K562 (cell line): ENCODE results near the gene ZFY. TPM values are rescaled to one million over a fixed set of nuclear protein-coding genes. Genes with fewer than 3 reads are reported as not detected.

Source experiments
- ATAC-seq: fragments of 200-7000 bp; cut with Tn5 transposase; 3 replicates; pipeline ENCODE4 v1.9.1; 2020; ENCODE audit warnings: moderate library complexity
- BruUV-seq: library from RNA; stranded (reverse); fragments of 400-500 nt; replicated peaks from 2 replicates; lab custom pipeline; 2021; lab: Mats Ljungman, UMichigan
- CTCF ChIA-PET: fragments of 300-600 bp; formaldehyde crosslinking; extraction: SDS; loops from one replicate; lab custom pipeline; 2021; ENCODE audit warnings: low intra/inter-chr PET ratio; lab: Yijun Ruan, JAX
- POLR2A ChIA-PET: fragments of 300-600, 350-650 bp; sonication (Branson Sonifier 250); formaldehyde crosslinking; extraction: SDS; loops from one replicate; lab custom pipeline; 2021; ENCODE audit warnings: antibody characterized with exemption, inconsistent platforms; lab: Yijun Ruan, JAX
- DNase-seq, 4 experiments: peaks; one replicate each; pipeline versions ENCODE4 v3.0.0 to v3.0.0-alpha.2; 2011 to 2018; ENCODE audit warnings: low spot score in 3 of 4, mixed read lengths in 3 of 4; ENCODE audit errors: extremely low read depth in 1 of 4
- FAIRE-seq: peaks from 2 replicates; lab custom pipeline; 2011; peaks lifted over from hg19 to GRCh38; lab: Jason Lieb, UNC
- H2AFZ ChIP-seq: 2 replicates; pipeline ENCODE4 v1.6.0; 2011; ENCODE audit warnings: low read depth, low read length, control low read depth, inconsistent platforms
- H3K27ac ChIP-seq: fragments of 200-600 bp; 3 replicates; pipeline ENCODE4 v1.8.0; 2011; ENCODE audit warnings: low read depth, mild to moderate bottlenecking, control low read depth, inconsistent platforms, low read length, moderate library complexity, mixed read lengths; ENCODE audit errors: extremely low read depth
- H3K27me3 ChIP-seq, 2 experiments: fragments of 300-600 bp in 1 of 2; 2 replicates in 1 of 2; 3 replicates in 1 of 2; pipeline versions ENCODE4 v1.6.0 to v1.8.0; 2011; ENCODE audit warnings: inconsistent platforms in 2 of 2, low read length in 2 of 2, mild to moderate bottlenecking in 1 of 2, mixed read lengths in 1 of 2, moderate library complexity in 1 of 2; ENCODE audit not compliant: control insufficient read depth in 2 of 2, insufficient read depth in 2 of 2
- H3K36me3 ChIP-seq: fragments of 300-600 bp; 3 replicates; pipeline ENCODE4 v1.8.0; 2011; ENCODE audit warnings: mild to moderate bottlenecking, low read length, inconsistent platforms; ENCODE audit not compliant: control insufficient read depth, insufficient read depth
- H3K4me1 ChIP-seq, 2 experiments: fragments of 200-600 bp in 1 of 2; replicated peaks in 1 of 2; 2 replicates in 1 of 2; 3 replicates in 1 of 2; pipeline versions ENCODE4 v1.5.1 to v1.8.0; 2011; ENCODE audit warnings: inconsistent platforms in 2 of 2, low read length in 2 of 2, mild to moderate bottlenecking in 1 of 2, mixed read lengths in 1 of 2, moderate library complexity in 1 of 2; ENCODE audit not compliant: control insufficient read depth in 2 of 2, insufficient read depth in 2 of 2
- H3K4me2 ChIP-seq: 2 replicates; pipeline ENCODE4 v1.6.1; 2011; ENCODE audit warnings: low read length, control low read depth, inconsistent platforms, mixed read lengths; ENCODE audit not compliant: insufficient read depth
- H3K4me3 ChIP-seq: fragments of 200-600 bp; sonication (generic), shearing (Covaris generic); 2 replicates; pipeline ENCODE4 v1.5.1; 2016; ENCODE audit warnings: control low read depth, inconsistent platforms
- H3K79me2 ChIP-seq: fragments of 200-600 bp; 3 replicates; pipeline ENCODE4 v1.8.0; 2011; ENCODE audit warnings: low read length, inconsistent platforms; ENCODE audit not compliant: control insufficient read depth, insufficient read depth
- H3K9ac ChIP-seq, 2 experiments: 2 replicates each; pipeline versions ENCODE4 v1.6.0 to v1.6.1; 2011; ENCODE audit warnings: low read depth in 2 of 2, low read length in 2 of 2, control low read depth in 1 of 2, inconsistent platforms in 1 of 2, mild to moderate bottlenecking in 1 of 2, mixed read lengths in 1 of 2; ENCODE audit not compliant: insufficient read depth in 1 of 2
- H3K9me1 ChIP-seq: one replicate; pipeline ENCODE4 v1.6.0; 2011; ENCODE audit warnings: inconsistent platforms, mild to moderate bottlenecking, low read length, moderate library complexity; ENCODE audit not compliant: control insufficient read depth, insufficient read depth
- H3K9me3 ChIP-seq: replicated peaks from 2 replicates; pipeline ENCODE4 v1.5.1; 2011; ENCODE audit warnings: low read depth, low read length, inconsistent platforms; ENCODE audit not compliant: control insufficient read depth, insufficient read depth
- H4K20me1 ChIP-seq: replicated peaks from 2 replicates; pipeline ENCODE4 v1.6.1; 2011; ENCODE audit warnings: low read length, inconsistent platforms, mixed read lengths; ENCODE audit not compliant: control insufficient read depth, insufficient read depth
- HBP1 ChIP-seq: fragments of 450-650 bp; formaldehyde crosslinking; IDR thresholded peaks from 2 replicates; pipeline ENCODE4 v1.4.0; 2022; ENCODE audit warnings: missing genetic modification characterization
- HEY1 ChIP-seq: fragments of 250-450 bp; sonication (Bioruptor Pico); IDR thresholded peaks from 2 replicates; pipeline ENCODE4 v1.5.0; 2020; ENCODE audit warnings: mild to moderate bottlenecking, moderate library complexity, borderline replicate concordance
- MYNN ChIP-seq, 2 experiments: sonication (generic); formaldehyde crosslinking in 1 of 2; IDR thresholded peaks; 2 replicates each; pipeline versions ENCODE4 v1.5.0 to v1.6.1; 2016 to 2020; ENCODE audit warnings: antibody characterized with exemption in 1 of 2, missing genetic modification reagents in 1 of 2
- NKRF ChIP-seq: fragments of 450-650 bp; IDR thresholded peaks from 2 replicates; pipeline ENCODE4 v1.6.1; 2016; ENCODE audit warnings: borderline replicate concordance
- NR2C2 ChIP-seq, 2 experiments: fragments of 200-800 bp in 1 of 2; sonication (Bioruptor generic) in 1 of 2; sonication (generic) in 1 of 2; formaldehyde crosslinking in 1 of 2; IDR thresholded peaks; 2 replicates each; pipeline versions ENCODE4 v1.6.1 to v1.8.0; 2016 to 2022; ENCODE audit warnings: mild to moderate bottlenecking in 1 of 2, missing compliant biosample characterization in 1 of 2, missing genetic modification characterization in 1 of 2, missing genetic modification reagents in 1 of 2
- POLR3G ChIP-seq: IDR thresholded peaks from 2 replicates; pipeline ENCODE4 v1.6.1; 2011; ENCODE audit not compliant: insufficient read length, insufficient replicate concordance; ENCODE audit errors: extremely low read depth
- PURB ChIP-seq: sonication (generic); formaldehyde crosslinking; IDR thresholded peaks from 2 replicates; pipeline ENCODE4 v1.9.0; 2021; ENCODE audit warnings: low read depth, mild to moderate bottlenecking, missing genetic modification reagents
- SNAPC5 ChIP-seq: fragments of 250-450 bp; sonication (Bioruptor Pico); IDR thresholded peaks from 2 replicates; pipeline ENCODE4 v1.8.0; 2021; ENCODE audit warnings: moderate library complexity, mild to moderate bottlenecking, inconsistent platforms
- SRSF9 ChIP-seq: fragments of 200-400 bp; formaldehyde crosslinking; IDR thresholded peaks from 2 replicates; pipeline ENCODE4 v1.6.1; 2017; ENCODE audit warnings: low read depth, low read length, borderline replicate concordance
- XRCC3 ChIP-seq: fragments of 450-650 bp; IDR thresholded peaks from 2 replicates; pipeline ENCODE4 v1.6.1; 2017; ENCODE audit warnings: mild to moderate bottlenecking, moderate library complexity
- ZNF77 ChIP-seq: fragments of 250-450 bp; sonication (Bioruptor Pico); IDR thresholded peaks from 2 replicates; pipeline ENCODE4 v1.5.0; 2020
- ZNF780A ChIP-seq: fragments of 250-450 bp; sonication (Bioruptor Pico); IDR thresholded peaks from 2 replicates; pipeline ENCODE4 v1.5.0; 2021; ENCODE audit warnings: mild to moderate bottlenecking
- ZNF79 ChIP-seq: fragments of 250-450 bp; sonication (Bioruptor Pico); IDR thresholded peaks from 2 replicates; pipeline ENCODE4 v1.4.0; 2020; ENCODE audit warnings: low read depth, mild to moderate bottlenecking, moderate library complexity
- WGBS: fragments of 100-300 bp; shearing (Covaris generic); methylation state at CpG from one replicate; pipeline ENCODE4 v1.1.6; 2016; ENCODE audit warnings: low coverage, mixed read lengths; ENCODE audit not compliant: insufficient coverage; ENCODE audit errors: missing lambda C conversion rate; 5-methylcytosine and 5-hydroxymethylcytosine counted together
- in situ Hi-C: fragments of 300-500 bp; cut with MboI; formaldehyde crosslinking; loops from 4 replicates; pipeline ENCODE4 v1.15.0; 2018; ENCODE audit warnings: inconsistent platforms, mixed read lengths
- intact Hi-C: fragments of 100-400 bp; cut with micrococcal nuclease; formaldehyde crosslinking; loops from 2 replicates; pipeline ENCODE4 v1.14.2; 2022
- polyA plus RNA-seq, 8 experiments: library from polyadenylated mRNA; depleted of rRNA in 4 of 8; stranded (reverse) in 5 of 8; unstranded in 3 of 8; fragments of >200 nt; fragmentation: Nextera tagmentation in 2 of 8; fragmentation: Illumina TruSeq in 1 of 8; extraction: Ambion mirVana in 2 of 8; extraction: Trizol in 1 of 8; gene quantifications; 2 replicates each; pipeline versions ENCODE4 v1.2.1 to v1.2.3, GENCODE V29; 2011 to 2014; ENCODE audit warnings: inconsistent platforms in 1 of 8, missing spikeins in 1 of 8
- total RNA-seq, 7 experiments: library from RNA; depleted of rRNA in 6 of 7; stranded (reverse); fragments of >200 nt in 6 of 7; fragmentation: Illumina TruSeq in 2 of 7; extraction: Trizol in 2 of 7; gene quantifications; 2 replicates each; pipeline versions ENCODE4 v1.2.1 to v1.2.3, GENCODE V29; 2011 to 2021; ENCODE audit warnings: low replicate concordance in 1 of 7

ZFY gene
- total and polyA plus RNA-seq, 9 of the 15 experiments (the other 6 are each of a cell fraction or from before 2014, with no cell fraction given): not detected

- Histone ChIP-seq H3K27ac (no peak overlapping the region), H3K9me1 (no peaks in the 10 kb centered on the region), H4K20me1 (no peaks in the 10 kb centered on the region), H3K4me3 (no peak overlapping the region), H3K36me3 (no peaks in the 10 kb centered on the region), H3K4me1 (no peaks in the 10 kb centered on the region), H3K9ac (no peak overlapping the region), H2AFZ (no peak overlapping the region), H3K79me2 (no peaks in the 10 kb centered on the region), H3K4me2 (no peak overlapping the region), H3K9me3 (no peaks in the 10 kb centered on the region), H3K27me3 (no peaks in the 10 kb centered on the region)
- CTCF ChIA-PET: no interaction called here
- no peak for ATAC-seq
- intact Hi-C loops (no loop called here), in situ Hi-C loops (no loop called here)
- no peak for DNase-seq
- no CpG with 5 or more reads among the region's 1 CpG for WGBS
- no TSS peak for BruUV-seq
- POLR2A ChIA-PET: no interaction called here
- no peak for TF ChIP-seq MYNN (IDR thresholded peaks at IDR 0.05)
- TF ChIP-seq MYNN (CRISPR knock-in tag; IDR thresholded peaks at IDR 0.05): no peak
- no peak for TF ChIP-seq NKRF
- TF ChIP-seq POLR3G: no peak
- no peak for TF ChIP-seq SNAPC5 (CRISPR knock-in tag)
- no peak for TF ChIP-seq ZNF79 (CRISPR knock-in tag)
- TF ChIP-seq ZNF77: no peak
- no peak for TF ChIP-seq XRCC3
- no peak for TF ChIP-seq PURB (CRISPR knock-in tag)
- TF ChIP-seq NR2C2 (CRISPR knock-in tag; IDR thresholded peaks at IDR 0.05): no peak
- TF ChIP-seq NR2C2 (tag; IDR thresholded peaks at IDR 0.05): no peak
- no peak for TF ChIP-seq SRSF9
- no peak for TF ChIP-seq HBP1
- no peak for TF ChIP-seq ZNF780A
- no peak for TF ChIP-seq HEY1 (CRISPR knock-in tag)
- FAIRE-seq: no peak
These were observed 81.4 kb downstream of the ZFY start for GRCh38 chrY:3016594-3016993.
